GM21723 (cell line): ENCODE data around the gene PIK3CG.

ENCODE experiments used
- ATAC-seq: cut with Tn5 transposase; IDR thresholded peaks from one replicate; pipeline ENCODE4 v1.9.1; 2021; ENCODE audit warnings: mild to moderate bottlenecking, moderate library complexity; ENCODE audit not compliant: unreplicated experiment

The PIK3CG gene

GRCh38 chr7:106858618-106859532 lies 6.2 kb upstream of the PIK3CG start:
- no peak for ATAC-seq

GRCh38 chr7:106862317-106863089 lies 2.6 kb upstream of the PIK3CG start:
- ATAC-seq, result no peak

- no peak for ATAC-seq
These were observed 1.6 kb upstream of the PIK3CG start for GRCh38 chr7:106863274-106863997.

GRCh38 chr7:106864298-106865081 lies 592 bp upstream of the PIK3CG start:
- peak; percentile 55 for ATAC-seq

GRCh38 chr7:106866298-106867281 lies 1.5 kb downstream of the PIK3CG start:
- peak; percentile 30 for ATAC-seq

GRCh38 chr7:106867641-106868351 lies 2.7 kb downstream of the PIK3CG start:
- no peak for ATAC-seq

GRCh38 chr7:106868364-106868763 lies 3.3 kb downstream of the PIK3CG start:
- no peak for ATAC-seq

DNA sequence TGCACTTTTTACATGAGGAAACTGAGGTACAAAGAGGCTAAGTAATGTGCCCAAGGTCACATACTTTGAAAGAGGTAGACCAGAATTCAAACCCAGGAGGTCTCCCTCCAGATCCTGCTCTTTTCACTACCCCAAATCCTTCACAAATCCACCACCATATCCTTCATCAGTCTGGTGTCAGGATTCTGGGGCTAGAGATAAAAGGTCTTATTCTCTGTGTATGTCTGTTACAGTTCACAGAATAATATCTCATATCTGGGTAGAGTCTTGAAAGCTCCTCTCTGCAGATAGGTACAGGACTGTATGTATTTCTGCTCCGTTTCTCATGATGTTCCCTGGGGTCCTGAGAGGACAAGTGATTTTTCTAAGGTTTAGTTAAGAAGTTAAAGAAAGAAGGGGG lies 4.9 kb downstream of the PIK3CG start:
- no peak for ATAC-seq

GRCh38 chr7:106870528-106870927 lies 5.4 kb downstream of the PIK3CG start:
- ATAC-seq, result no peak

DNA sequence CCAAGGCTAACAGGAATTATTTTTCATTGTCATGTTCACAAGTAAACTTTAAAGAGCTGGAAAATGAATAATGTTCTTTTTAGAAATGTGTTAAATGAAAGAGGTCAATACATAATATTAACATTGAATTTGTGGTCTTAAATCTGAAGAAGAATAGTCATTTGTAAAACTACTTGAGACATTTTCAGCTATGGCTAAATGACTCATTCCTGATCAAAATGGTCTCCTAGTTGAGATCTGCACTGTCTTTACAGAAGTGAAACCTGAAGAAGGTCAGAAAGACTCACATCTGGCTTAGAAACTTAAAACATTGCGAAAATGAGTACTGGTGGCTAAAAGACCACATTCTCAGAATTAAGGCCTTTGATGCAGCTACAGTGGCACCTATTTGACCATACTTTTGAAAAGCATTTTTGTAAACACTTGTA lies 5.9 kb downstream of the PIK3CG start:
- ATAC-seq, result peak; percentile 90

- no peak for ATAC-seq
These were observed 6.9 kb downstream of the PIK3CG start for GRCh38 chr7:106871793-106872571.

- no peak for ATAC-seq
These were observed 7.7 kb downstream of the PIK3CG start for GRCh38 chr7:106872763-106873162.

DNA sequence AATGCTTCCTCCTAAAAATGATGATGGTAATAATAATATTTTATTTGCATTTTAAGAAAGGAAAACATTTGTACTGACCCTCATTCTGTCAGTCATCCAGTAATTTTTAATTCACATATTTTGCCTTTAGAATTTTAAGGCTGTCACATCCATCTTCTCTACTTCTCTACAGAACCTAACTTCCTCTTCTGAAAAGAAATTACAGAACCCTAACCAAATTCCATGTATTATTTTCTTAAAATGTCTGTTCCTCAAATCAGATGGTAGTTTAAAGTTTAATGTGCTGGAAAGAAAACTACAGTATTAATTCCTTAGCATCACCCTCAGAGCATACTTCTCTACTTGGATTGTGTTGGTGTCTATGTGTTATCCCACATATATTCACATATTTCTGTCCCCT lies 9.0 kb downstream of the PIK3CG start:
- ATAC-seq, result no peak

GRCh38 chr7:106875508-106875907 lies 10.4 kb downstream of the PIK3CG start:
- no peak for ATAC-seq

DNA sequence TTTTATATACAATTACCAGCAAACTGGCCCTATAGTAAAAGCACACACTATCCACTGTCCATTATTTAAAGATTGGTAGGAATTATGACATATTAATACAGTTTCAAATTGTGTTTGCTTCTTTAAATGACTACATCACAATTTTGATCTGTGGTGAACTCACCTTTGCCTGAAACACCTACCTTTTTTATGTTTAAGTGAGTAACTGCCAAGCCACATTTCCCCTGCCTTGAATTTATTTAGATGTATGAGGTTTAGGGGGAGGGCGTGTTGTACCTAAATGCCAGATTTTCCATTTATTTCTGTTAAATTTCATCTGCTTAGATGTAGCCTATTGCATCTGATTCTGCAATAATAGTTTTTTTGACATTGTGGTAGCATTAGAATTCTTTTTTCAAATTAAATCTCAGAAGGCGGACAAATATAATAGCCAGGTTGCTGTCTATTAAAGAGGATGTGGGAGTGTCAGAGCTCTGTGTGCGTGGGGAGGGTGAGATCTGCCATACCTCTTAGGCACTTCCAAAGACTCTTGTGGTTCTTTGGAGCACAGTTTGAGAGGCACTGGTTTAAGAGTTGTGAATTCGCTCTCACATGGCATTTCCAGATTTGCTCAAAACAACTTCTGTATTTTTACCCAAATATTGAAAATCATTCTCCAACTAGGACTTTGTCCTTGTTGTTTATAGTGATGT lies 13.8 kb downstream of the PIK3CG start:
- ATAC-seq, result no peak

GRCh38 chr7:106881984-106882383 lies 16.9 kb downstream of the PIK3CG start:
- no peak for ATAC-seq

DNA sequence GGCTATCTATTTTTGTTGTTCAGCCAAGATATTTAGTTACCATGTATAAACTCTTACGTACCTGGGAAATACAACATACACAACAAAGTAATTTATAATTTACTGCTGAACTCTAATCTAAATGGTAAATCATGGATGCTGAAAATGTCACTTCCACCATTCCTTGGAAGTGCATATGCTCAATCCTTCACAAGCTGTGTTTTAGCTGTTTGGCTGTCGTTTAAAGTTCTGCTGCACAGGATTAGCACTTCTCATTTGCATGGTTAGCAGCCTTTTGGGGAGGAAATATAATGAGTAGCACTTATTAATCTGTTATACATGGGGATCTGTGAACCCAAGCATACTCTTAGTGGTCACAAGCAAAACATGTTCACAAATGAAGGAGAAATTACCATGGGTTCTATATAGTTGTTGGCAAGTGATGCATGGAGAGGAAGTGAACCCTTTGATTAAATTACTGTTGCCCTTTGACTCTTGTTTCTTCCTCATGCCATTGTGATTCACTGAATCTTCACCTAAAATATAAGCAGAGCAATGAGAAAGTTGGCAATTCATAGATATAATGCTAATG lies 18.5 kb downstream of the PIK3CG start:
- no peak for ATAC-seq
